ENCODE measurements around the gene CCDC148.

GRCh38 chr2:158269143-158269542, 187.4 kb downstream of the CCDC148 start:
- no peak for TF ChIP-seq POLR2A (IDR thresholded peaks at IDR 0.05; ENCODE audit: low read depth, low read length)
- TF ChIP-seq POLR2AphosphoS5 (IDR thresholded peaks at IDR 0.05; ENCODE audit: low read depth, low read length), result no peak
- no peak for TF ChIP-seq TAF1 (IDR thresholded peaks at IDR 0.05; ENCODE audit: low read depth, low read length)
- TF ChIP-seq SPI1 (IDR thresholded peaks at IDR 0.05; ENCODE audit: low read depth, low read length), result no peak
- TF ChIP-seq POU2F2 (IDR thresholded peaks at IDR 0.05; ENCODE audit: low read depth, low read length), result no peak
